Lower lobe of right lung (tissue), 2 donors: ENCODE results near the gene POLR2M. TPM values are rescaled to one million over a fixed set of nuclear protein-coding genes. Genes with fewer than 3 reads are reported as not detected.

Source experiments
- ATAC-seq, 2 donors: fragments of 200-7000 bp; cut with Tn5 transposase; one replicate each; pipeline ENCODE4 v1.9.1; 2020 to 2022; ENCODE audit warnings: mild to moderate bottlenecking in 2 of 2, moderate library complexity in 2 of 2
- DNase-seq: peaks from one replicate; pipeline ENCODE4 v3.0.0-alpha.2; 2020
- H3K27ac ChIP-seq: fragments of 200-600 bp; one replicate; pipeline ENCODE4 v1.8.0; 2022
- H3K27me3 ChIP-seq: fragments of 200-600 bp; one replicate; pipeline ENCODE4 v1.8.0; 2022; ENCODE audit warnings: low read depth
- H3K36me3 ChIP-seq: fragments of 200-600 bp; one replicate; pipeline ENCODE4 v1.8.0; 2022; ENCODE audit warnings: mild to moderate bottlenecking
- H3K4me1 ChIP-seq: fragments of 200-600 bp; one replicate; pipeline ENCODE4 v1.8.0; 2022
- H3K4me3 ChIP-seq: fragments of 200-600 bp; one replicate; pipeline ENCODE4 v1.8.0; 2022; ENCODE audit warnings: mild to moderate bottlenecking
- H3K9me3 ChIP-seq: fragments of 200-600 bp; one replicate; pipeline ENCODE4 v1.8.0; 2022
- intact Hi-C: fragments of 100-400 bp; cut with DNase I; formaldehyde crosslinking; loops from one replicate; pipeline ENCODE4 v1.11.0; 2022
- total RNA-seq: library from RNA; stranded (reverse); fragmentation: NEBNext Ultra II Directional; extraction: Animal tissue kit (Norgen Biotek cat#: 25700); gene quantifications from one replicate; pipeline ENCODE4 v1.2.1, GENCODE V29; 2021
- TF ChIP-seq, protein P1 (sequence below): fragments of 200-600 bp; IDR thresholded peaks from one replicate; pipeline ENCODE4 v1.8.0; 2022; ENCODE audit warnings: antibody characterized with exemption, mild to moderate bottlenecking
- donor health status: DM: no; HTN: yes; CAD: no; lungs with severe emphysema.

POLR2M gene
- total RNA-seq, 1 donor from 2014 or later: 58.3 TPM

DNA sequence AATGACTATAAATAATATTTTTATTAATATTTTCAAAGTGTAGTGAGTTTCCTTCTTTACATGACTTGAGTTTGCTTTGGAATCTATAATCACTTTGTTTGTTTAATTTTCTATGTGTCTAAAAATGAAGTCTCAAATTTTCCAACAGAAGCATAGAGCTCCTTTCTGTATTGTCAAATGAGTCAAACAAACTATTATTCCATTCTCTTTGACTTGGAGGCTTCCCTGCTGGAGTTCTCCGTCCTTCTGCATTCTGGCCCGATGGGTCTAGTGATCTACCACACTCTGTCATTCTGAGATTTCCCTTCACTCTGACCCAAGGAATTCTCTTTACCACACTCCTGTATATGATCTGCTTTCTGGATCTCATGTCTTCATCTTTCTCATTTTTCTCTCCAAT, 30.1 kb downstream of the POLR2M start:
- peaks cover 6% of the 10 kb centered on the region for H3K4me1 ChIP-seq
- no peaks in the 10 kb centered on the region for H3K36me3 ChIP-seq
- no peaks in the 10 kb centered on the region for H3K9me3 ChIP-seq
- TF ChIP-seq, protein P1, sequence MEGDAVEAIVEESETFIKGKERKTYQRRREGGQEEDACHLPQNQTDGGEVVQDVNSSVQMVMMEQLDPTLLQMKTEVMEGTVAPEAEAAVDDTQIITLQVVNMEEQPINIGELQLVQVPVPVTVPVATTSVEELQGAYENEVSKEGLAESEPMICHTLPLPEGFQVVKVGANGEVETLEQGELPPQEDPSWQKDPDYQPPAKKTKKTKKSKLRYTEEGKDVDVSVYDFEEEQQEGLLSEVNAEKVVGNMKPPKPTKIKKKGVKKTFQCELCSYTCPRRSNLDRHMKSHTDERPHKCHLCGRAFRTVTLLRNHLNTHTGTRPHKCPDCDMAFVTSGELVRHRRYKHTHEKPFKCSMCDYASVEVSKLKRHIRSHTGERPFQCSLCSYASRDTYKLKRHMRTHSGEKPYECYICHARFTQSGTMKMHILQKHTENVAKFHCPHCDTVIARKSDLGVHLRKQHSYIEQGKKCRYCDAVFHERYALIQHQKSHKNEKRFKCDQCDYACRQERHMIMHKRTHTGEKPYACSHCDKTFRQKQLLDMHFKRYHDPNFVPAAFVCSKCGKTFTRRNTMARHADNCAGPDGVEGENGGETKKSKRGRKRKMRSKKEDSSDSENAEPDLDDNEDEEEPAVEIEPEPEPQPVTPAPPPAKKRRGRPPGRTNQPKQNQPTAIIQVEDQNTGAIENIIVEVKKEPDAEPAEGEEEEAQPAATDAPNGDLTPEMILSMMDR: no peak
- no peak overlapping the region for H3K4me3 ChIP-seq
- ATAC-seq: no peak
- intact Hi-C loops: no loop called here
- DNase-seq: no peak
- no peak overlapping the region for H3K27ac ChIP-seq
- no peaks in the 10 kb centered on the region for H3K27me3 ChIP-seq

DNA sequence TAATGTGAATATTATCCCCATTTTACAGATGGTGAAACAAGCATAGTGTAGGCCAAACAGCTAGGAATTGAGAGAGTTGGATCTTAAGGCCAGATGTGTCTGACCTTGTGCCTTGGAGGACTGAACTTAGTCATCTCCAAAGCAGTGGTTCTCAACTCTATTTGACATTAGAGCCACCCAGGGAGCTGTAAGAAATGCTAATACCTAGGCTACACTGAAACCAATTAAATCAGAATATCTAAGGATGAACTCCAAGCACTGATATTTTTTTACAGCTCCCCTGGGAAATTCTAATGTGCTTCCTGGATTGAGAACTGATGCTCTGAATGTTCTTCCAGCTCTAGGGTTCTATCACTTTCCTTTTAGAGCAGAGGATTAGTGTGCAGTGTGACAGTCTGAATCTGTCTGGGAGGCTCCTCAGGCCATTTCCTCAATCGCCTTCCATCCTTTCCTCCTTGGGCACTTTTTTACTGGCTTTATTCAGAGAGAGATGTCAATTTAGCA, 32.3 kb downstream of the POLR2M start:
- Histone ChIP-seq H3K9me3 (no peaks in the 10 kb centered on the region), H3K27ac (no peak overlapping the region), H3K4me1 (no peaks in the 10 kb centered on the region), H3K4me3 (no peak overlapping the region), H3K27me3 (no peaks in the 10 kb centered on the region), H3K36me3 (no peaks in the 10 kb centered on the region)
- TF ChIP-seq, protein P1: no peak
- DNase-seq (no peak), ATAC-seq (no peak)
- intact Hi-C loops: no loop called here

DNA sequence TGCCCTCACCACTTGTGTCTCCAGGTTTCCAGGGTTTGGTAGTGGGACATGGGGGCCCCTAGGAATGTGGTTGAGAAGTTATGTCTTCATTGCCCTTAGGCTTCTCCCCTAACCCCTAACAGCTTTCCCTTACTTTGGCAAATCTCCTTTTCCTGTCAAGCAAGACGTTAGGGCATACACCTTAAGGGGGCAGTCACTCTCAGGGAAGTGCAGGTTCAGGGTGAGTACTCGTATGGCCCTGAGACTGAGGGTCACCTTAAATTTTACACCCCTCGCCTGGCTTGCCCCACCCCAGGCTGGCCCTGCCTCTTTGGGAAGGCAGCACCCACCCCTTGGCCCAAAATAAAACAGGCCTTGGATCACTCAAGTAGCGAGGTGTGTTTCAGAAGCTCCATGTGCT, 33.5 kb downstream of the POLR2M start:
- Histone ChIP-seq H3K36me3 (no peaks in the 10 kb centered on the region), H3K9me3 (no peaks in the 10 kb centered on the region), H3K27me3 (no peaks in the 10 kb centered on the region), H3K27ac (no peak overlapping the region), H3K4me3 (no peak overlapping the region), H3K4me1 (no peaks in the 10 kb centered on the region)
- no peak for ATAC-seq
- intact Hi-C loops: no loop called here
- TF ChIP-seq, protein P1: no peak
- no peak for DNase-seq

DNA sequence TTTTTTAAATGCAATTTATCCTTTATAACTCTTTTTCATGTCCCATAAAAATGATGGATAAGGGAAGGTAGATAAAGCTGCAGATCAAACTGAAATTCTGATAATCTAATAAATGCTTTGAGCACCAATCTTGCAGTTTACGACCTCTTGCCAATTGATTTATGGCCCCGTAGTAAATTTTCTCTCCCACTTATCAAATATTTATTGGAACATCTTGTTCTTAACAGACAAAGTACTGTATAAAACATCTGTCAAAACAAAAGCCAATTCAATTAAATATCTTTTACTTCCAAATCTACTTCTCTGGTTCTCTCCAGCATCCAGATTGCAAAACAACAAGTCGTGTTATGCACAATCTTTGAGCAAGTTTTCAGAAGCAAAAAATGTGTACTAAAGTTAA, 34.6 kb downstream of the POLR2M start:
- Histone ChIP-seq H3K36me3 (no peaks in the 10 kb centered on the region), H3K27me3 (no peaks in the 10 kb centered on the region), H3K9me3 (no peaks in the 10 kb centered on the region), H3K27ac (no peak overlapping the region), H3K4me3 (no peak overlapping the region), H3K4me1 (no peaks in the 10 kb centered on the region)
- TF ChIP-seq, protein P1: no peak
- no peak for ATAC-seq
- no peak for DNase-seq
- intact Hi-C loops: no loop called here

DNA sequence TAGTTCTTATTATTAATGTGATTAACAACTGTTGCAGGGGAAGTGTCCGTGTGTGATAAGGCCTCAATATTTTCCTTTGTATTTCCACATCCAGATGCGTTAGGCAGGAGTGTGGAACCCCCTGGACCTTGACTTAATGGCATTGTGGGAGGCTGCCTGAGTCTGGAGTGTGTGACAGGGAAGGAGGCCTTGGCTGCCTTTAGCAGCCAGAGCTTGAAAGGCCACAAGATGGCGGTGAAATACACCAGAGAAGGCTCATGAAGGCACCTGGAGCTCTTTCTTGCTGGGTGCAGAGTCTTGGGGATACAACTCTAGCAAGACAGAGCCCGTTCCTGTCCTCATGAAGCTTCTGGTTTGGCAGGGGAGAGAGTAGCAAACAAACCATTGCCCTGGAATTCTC, 36.9 kb downstream of the POLR2M start:
- intact Hi-C loops: no loop called here
- H3K27me3 ChIP-seq: no peaks in the 10 kb centered on the region
- peaks cover 5% of the 10 kb centered on the region for H3K4me1 ChIP-seq
- no peak overlapping the region for H3K4me3 ChIP-seq
- no peaks in the 10 kb centered on the region for H3K36me3 ChIP-seq
- no peaks in the 10 kb centered on the region for H3K9me3 ChIP-seq
- DNase-seq (no peak), ATAC-seq (no peak)
- H3K27ac ChIP-seq: no peak overlapping the region
- TF ChIP-seq, protein P1: no peak

DNA sequence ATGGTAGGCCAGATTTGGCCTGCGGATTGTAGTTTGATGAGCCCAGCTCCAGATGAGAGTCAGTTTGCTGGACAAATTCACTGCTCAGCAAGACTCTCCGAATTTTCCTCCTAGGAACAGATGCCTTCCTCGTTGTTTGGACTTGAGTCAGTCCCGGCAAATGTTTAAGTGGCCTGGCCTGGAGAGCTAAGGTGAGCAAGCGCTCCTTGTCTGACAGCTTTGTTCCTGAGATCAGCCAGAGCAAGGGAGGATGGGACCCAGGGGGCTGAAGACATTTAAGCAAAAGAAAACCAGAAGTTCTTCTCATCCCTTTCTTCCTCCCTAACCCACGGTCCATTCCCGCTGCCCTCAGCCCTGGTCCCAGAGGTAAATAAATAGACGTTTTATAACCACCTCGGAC, 40.3 kb downstream of the POLR2M start:
- TF ChIP-seq, protein P1: no peak
- Histone ChIP-seq H3K9me3 (no peaks in the 10 kb centered on the region), H3K27ac (peak overlapping the region; percentile 47), H3K36me3 (no peaks in the 10 kb centered on the region), H3K27me3 (no peaks in the 10 kb centered on the region), H3K4me1 (peaks cover 5% of the 10 kb centered on the region), H3K4me3 (peak overlapping the region; percentile 26)
- ATAC-seq (peak; percentile 41 to 83), DNase-seq (no peak)
- intact Hi-C loops: no loop called here
